Gastrocnemius medialis (tissue), 4 donors: Measurements from ENCODE around the gene SEC14L1. TPM values are rescaled to one million over a fixed set of nuclear protein-coding genes. Genes with fewer than 3 reads are reported as not detected.

Experiments
- ATAC-seq, 2 donors: fragments of 150-250 bp; one replicate each; pipeline ENCODE4 v1.9.1; 2016
- DNase-seq, 2 donors: peaks; one replicate each; pipeline ENCODE4 v3.0.0-alpha.2; 2019
- H3K27ac ChIP-seq, 4 donors: fragments of 200-600 bp; sonication (generic); 1 replicate in 1 of 4; 2 replicates in 3 of 4; pipeline ENCODE4 v1.5.1; 2016 to 2018; ENCODE audit warnings: mild to moderate bottlenecking in 2 of 4, moderate library complexity in 1 of 4
- H3K27me3 ChIP-seq, 3 donors: fragments of 200-600 bp; sonication (generic) in 2 of 3; 1 replicate in 1 of 3; 2 replicates in 2 of 3; pipeline versions ENCODE4 v1.5.1 to v1.6.0; 2016 to 2019; ENCODE audit warnings: mild to moderate bottlenecking in 1 of 3, moderate library complexity in 1 of 3
- H3K36me3 ChIP-seq, 2 donors: fragments of 200-600 bp; sonication (generic) in 1 of 2; one replicate each; pipeline ENCODE4 v1.5.1; 2017 to 2018
- H3K4me1 ChIP-seq, 2 donors: fragments of 200-600 bp; sonication (generic) in 1 of 2; one replicate each; pipeline ENCODE4 v1.5.1; 2016 to 2017; ENCODE audit warnings: mild to moderate bottlenecking in 2 of 2
- H3K4me3 ChIP-seq, 4 donors: fragments of 200-600 bp; sonication (generic) in 3 of 4; 1 replicate in 1 of 4; 2 replicates in 3 of 4; pipeline ENCODE4 v1.5.1; 2016 to 2019; ENCODE audit warnings: mild to moderate bottlenecking in 2 of 4
- H3K9me3 ChIP-seq, 3 donors: fragments of 200-600 bp; sonication (generic) in 2 of 3; 1 replicate in 1 of 3; 2 replicates in 2 of 3; pipeline ENCODE4 v1.5.1; 2016 to 2019
- POLR2A ChIP-seq, 2 donors: fragments of 450-650 bp; IDR thresholded peaks; one replicate each; pipeline ENCODE4 v1.6.1; 2017; ENCODE audit warnings: antibody characterized with exemption in 2 of 2, mild to moderate bottlenecking in 2 of 2, moderate library complexity in 2 of 2
- in situ Hi-C, 4 donors: fragments of 200-750 bp; cut with MboI; loops; one replicate each; pipeline versions ENCODE4 v1.15.0 to v1.8.0; 2017; ENCODE audit warnings: low sequenced_read_pairs in 4 of 4
- intact Hi-C: fragments of 100-400 bp; cut with DNase I; formaldehyde crosslinking; loops from one replicate; pipeline ENCODE4 v1.15.1; 2023; ENCODE audit warnings: low total_unique reads
- total RNA-seq, 4 donors: library from RNA; depleted of rRNA; stranded (reverse); fragments of >200 nt; gene quantifications; one replicate each; pipeline versions ENCODE4 v1.1.0 to v1.2.3, GENCODE V29; 2016
- TF ChIP-seq, protein P1 (sequence below), 5 experiments: fragments of 450-650 bp in 3 of 5; fragments of 200-600 bp in 2 of 5; sonication (generic) in 2 of 5; IDR thresholded peaks in 4 of 5; conservative IDR thresholded peaks in 1 of 5; 1 replicate in 4 of 5; 2 replicates in 1 of 5; pipeline ENCODE4 v1.5.1; 2016 to 2019; ENCODE audit warnings: antibody characterized with exemption in 5 of 5, mild to moderate bottlenecking in 3 of 5, moderate library complexity in 3 of 5

SEC14L1 gene
- total RNA-seq, 4 donors from 2014 or later: 55.0 to 94.1 (median 73.7) TPM

DNA sequence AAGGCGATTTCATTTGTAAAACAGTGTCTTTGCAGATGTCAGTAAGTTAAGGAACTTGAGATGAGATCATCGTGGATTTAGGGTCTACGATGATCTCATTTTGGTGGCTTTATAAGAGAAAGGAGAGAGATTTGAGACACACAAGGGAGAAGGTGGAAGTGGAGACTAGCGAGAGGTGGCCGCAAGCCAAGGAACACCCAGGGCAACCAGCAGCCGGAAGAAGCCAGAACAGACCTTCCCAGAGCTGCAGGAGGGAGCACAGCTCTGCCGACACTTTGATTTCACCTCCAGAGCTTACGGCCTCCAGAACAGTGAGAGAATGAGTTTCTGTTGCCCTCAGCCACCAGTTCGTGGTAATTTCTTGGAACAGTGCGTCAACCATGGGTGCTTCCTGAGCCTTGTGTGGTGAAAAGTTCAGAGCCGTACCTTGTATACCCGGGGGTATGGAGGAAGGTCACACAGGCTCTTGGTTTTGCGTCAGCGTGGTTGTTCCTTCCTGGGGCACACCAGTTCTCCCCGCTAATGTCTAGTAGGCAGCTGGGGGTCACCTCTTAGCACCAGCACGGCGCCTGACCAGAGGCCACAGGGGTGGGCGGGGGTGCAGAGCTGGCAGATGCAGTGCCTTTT lies 12.9 kb upstream of the SEC14L1 start:
- DNase-seq (peak; percentile 41 to 58), ATAC-seq (peak; percentile 22 to 28)
- Histone ChIP-seq H3K36me3 (no peaks in the 10 kb centered on the region), H3K4me1 (peaks cover 48 to 75% of the 10 kb centered on the region in 2 donors), H3K27ac (peak overlapping the region; percentile 80 to 92 (median 86)), H3K4me3 (peak overlapping the region; percentile 28 to 48 (median 36)), H3K9me3 (no peaks in the 10 kb centered on the region), H3K27me3 (no peaks in the 10 kb centered on the region)
- in situ Hi-C loops (no loop called here), intact Hi-C loops (no loop called here)
- peak; percentile 44 to 70 for TF ChIP-seq POLR2A (IDR thresholded peaks at IDR 0.05)
- TF ChIP-seq, protein P1, sequence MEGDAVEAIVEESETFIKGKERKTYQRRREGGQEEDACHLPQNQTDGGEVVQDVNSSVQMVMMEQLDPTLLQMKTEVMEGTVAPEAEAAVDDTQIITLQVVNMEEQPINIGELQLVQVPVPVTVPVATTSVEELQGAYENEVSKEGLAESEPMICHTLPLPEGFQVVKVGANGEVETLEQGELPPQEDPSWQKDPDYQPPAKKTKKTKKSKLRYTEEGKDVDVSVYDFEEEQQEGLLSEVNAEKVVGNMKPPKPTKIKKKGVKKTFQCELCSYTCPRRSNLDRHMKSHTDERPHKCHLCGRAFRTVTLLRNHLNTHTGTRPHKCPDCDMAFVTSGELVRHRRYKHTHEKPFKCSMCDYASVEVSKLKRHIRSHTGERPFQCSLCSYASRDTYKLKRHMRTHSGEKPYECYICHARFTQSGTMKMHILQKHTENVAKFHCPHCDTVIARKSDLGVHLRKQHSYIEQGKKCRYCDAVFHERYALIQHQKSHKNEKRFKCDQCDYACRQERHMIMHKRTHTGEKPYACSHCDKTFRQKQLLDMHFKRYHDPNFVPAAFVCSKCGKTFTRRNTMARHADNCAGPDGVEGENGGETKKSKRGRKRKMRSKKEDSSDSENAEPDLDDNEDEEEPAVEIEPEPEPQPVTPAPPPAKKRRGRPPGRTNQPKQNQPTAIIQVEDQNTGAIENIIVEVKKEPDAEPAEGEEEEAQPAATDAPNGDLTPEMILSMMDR (IDR thresholded peaks at IDR 0.05 in 4 of 5, conservative IDR thresholded peaks at IDR 0.05 in 1 of 5): no peak

DNA sequence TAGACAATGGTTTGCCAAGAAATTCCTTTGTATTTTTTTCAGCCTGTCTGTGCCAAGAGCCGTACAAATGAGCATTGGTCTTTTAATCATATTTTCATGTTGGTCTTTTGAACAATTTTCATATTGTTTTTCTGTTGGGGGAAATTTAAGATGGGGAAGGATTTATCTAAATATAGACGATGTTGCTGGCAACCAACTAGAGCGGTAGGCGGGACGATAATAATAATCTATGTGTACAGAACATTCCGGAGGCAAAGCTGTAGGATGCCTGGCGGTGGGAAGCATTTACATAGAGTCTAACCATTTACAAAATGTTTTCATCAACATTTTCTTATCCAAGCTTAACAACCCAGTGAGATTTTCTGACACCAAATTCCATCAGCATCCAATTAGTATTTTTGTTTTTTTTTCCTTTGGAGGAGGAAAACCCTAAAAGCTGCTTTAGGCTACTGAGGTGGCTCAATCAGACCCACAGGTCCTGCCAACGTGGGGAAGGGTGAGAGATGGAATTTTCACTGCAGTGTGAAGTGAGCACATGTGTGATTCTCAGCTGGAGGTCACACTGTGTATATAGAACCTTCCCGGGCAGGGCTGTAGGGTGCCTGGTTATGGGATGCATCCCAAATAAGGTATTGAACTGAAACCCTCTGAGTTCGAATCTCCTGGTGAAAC lies 11.7 kb upstream of the SEC14L1 start:
- no peaks in the 10 kb centered on the region for H3K27me3 ChIP-seq
- peak overlapping the region; percentile 5 to 48 (median 30) for H3K4me3 ChIP-seq
- intact Hi-C loops (no loop called here), in situ Hi-C loops (no loop called here)
- TF ChIP-seq, protein P1 (IDR thresholded peaks at IDR 0.05 in 4 of 5, conservative IDR thresholded peaks at IDR 0.05 in 1 of 5): no peak
- no peaks in the 10 kb centered on the region for H3K9me3 ChIP-seq
- H3K4me1 ChIP-seq: peaks cover 48 to 78% of the 10 kb centered on the region in 2 donors
- peak overlapping the region; percentile 80 to 92 (median 86) for H3K27ac ChIP-seq
- ATAC-seq (peak; percentile 2 to 8), DNase-seq (no peak)
- no peaks in the 10 kb centered on the region for H3K36me3 ChIP-seq

DNA sequence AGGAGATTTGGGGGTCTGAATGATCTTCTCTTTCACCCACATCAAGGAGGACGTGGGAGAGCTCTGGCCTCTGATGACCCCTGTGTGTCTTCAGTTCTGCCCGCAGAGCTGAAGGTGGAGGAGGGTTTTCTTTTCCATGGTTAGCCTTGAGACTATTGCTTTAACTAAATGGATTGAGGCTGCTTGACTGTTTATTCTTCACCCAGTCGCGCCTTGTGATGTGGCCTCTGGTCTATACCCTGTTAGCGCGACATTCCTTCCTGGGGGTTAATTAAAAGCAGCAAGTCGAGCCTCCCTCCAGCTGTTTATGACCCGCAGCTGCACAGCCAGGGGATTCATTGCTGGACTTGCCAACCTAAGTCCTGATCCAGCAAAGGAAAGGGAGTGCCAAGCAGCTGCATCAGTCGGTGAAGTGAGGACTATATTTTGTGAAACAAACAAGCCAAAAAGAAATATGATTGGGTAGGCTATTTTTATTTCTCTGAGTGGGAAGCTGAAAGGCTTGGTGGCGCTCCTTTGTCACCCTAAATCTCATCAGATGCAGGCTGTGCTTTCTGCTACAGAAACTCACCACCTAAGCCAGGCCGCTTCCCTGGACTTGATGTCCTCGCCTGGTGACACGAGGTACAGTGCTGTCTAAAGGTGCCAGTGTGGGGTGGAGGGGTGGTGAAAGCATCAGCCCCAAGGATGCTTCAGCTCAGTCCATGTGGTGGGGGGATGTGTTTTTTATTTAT lies 11.0 kb upstream of the SEC14L1 start:
- H3K9me3 ChIP-seq: no peaks in the 10 kb centered on the region
- intact Hi-C loops: no loop called here
- in situ Hi-C loops: no loop called here
- TF ChIP-seq, protein P1 (IDR thresholded peaks at IDR 0.05 in 4 of 5, conservative IDR thresholded peaks at IDR 0.05 in 1 of 5): no peak
- peak in 1 of 2 donors; percentile 37 for TF ChIP-seq POLR2A (IDR thresholded peaks at IDR 0.05)
- DNase-seq (peak; percentile 67 to 69), ATAC-seq (peak; percentile 77 to 79)
- H3K4me3 ChIP-seq: peak overlapping the region; percentile 5 to 48 (median 30)
- no peaks in the 10 kb centered on the region for H3K27me3 ChIP-seq
- H3K36me3 ChIP-seq: no peaks in the 10 kb centered on the region
- peak overlapping the region; percentile 80 to 92 (median 86) for H3K27ac ChIP-seq
- H3K4me1 ChIP-seq: peaks cover 45 to 71% of the 10 kb centered on the region in 2 donors

DNA sequence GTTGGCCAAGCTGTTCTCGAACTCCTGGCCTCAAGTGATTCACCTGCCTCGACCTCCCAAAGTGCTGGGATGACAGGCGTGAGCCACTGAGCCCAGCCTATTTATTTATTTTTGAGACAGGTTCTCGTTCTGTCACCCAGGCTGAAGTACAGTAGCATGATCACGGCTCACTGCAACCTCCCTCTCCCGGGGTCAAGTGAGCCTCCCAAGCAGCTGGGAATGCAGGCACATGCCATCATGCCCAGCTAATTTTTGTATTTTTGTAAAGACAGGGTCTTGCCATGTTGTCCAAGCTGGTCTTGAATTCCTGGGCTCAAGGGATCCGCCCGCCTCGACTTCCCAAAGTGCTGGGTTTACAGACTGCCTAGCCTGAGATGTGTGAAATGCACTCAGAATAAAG lies 10.2 kb upstream of the SEC14L1 start:
- Histone ChIP-seq H3K9me3 (no peaks in the 10 kb centered on the region), H3K27me3 (no peaks in the 10 kb centered on the region), H3K36me3 (no peaks in the 10 kb centered on the region), H3K27ac (peak overlapping the region; percentile 80 to 92 (median 86)), H3K4me1 (peaks cover 37 to 64% of the 10 kb centered on the region in 2 donors), H3K4me3 (peak overlapping the region in 3 of 4 donors; percentile 28 to 48 (median 33))
- no peak for TF ChIP-seq POLR2A (IDR thresholded peaks at IDR 0.05)
- TF ChIP-seq, protein P1 (IDR thresholded peaks at IDR 0.05 in 4 of 5, conservative IDR thresholded peaks at IDR 0.05 in 1 of 5): no peak
- in situ Hi-C loops: no loop called here
- intact Hi-C loops: no loop called here
- DNase-seq (no peak), ATAC-seq (no peak)
